ENCODE data around the gene DDIT3.

DDIT3 gene

DNA sequence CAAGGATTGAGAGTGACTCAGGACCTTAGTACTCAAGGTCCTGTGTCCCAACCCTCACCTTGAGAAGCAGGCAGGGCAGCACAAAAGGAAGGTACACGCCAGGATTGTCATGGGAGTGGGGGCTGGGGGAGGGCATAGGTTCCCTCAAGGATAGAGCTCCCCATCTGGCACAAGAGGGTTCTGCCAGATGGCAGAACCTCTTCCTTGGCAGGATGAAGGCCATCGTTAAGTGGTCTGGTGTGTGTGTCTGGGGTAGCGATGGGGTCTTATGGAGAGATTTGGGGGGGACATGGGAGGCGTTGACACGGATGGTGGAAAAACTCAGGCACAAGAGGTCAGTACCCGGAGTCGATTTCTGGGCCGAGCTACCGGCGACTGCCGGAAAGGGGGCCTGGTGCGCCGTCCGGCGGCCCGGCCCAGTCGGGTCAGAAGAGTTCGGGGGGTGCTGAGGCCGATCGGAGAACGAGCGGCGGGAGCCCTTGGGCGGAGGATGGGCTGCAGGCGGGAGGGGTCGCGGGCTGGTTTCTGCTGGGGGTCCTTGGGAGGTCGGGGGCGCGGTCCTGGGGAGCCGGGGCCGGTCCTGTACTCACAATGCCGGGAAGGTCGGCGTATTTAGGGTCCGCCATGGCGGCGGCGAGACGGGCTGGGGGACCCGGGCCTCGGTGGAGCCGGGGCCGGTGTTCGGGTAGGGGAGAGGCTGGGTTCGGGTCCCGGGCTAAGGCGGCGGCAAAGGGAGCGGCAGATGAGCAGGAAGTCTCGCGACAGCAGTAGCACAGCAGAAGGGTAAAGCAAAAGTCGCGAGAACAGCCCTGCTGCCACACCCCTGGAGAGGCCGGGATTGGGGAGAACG lies 26.3 kb upstream of the DDIT3 start, which contains the start of gene DCTN2:
Gene DCTN2, minus strand, starts transcription at position 755 of the 850 bp plus-strand sequence. Its CDS starts 129 bp downstream, at position 626.
- peak; percentile 96 for DNase-seq

DNA sequence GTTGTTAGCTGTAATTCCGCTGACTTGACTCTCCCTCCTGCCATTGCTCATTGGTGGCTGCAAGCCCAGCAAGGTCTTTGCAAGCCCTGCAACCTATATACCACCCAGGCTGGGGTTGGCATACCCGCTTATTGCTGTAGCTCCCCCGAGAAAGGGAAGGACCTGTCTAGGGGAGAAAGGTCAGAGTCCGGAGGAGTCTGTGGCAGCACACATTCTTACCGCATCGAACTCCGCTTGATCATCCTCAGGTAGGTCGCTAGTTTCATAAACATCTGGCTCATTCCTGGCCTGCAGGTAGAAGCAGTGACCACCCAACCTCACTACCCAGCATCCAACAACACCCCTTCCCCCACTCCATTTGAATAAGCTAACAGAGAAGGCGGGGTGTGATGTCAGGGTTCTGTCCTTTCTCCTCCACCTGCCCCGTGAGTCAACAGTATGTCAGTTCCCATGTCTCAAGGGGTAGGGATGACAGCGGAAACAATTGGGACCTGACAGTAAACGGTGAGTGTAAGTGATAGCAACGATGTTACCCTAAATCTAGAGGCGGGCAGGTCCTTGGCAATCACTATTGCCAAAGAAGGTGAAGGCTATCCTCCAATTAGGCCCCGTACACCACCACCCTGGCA lies 25.6 kb upstream of the DDIT3 start:
- no peak for DNase-seq

DNA sequence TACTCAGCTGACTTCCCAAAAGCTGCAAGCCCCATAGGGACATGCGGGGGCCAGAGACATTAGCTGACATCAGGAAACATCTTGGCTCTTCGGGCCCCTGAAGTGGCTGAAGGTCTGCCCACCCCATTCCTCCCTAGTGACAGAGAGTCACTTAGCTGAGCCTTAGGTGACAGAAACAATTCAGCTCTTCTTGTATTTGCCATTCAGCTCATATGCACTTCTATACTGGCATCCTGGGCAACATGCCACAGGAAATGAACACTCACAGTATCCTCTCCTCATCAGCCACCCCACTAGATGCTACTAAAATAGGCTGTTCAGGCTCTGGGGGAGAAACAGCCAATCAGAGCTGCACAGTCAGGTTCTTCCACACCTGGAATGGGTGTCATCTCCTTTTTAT lies 23.3 kb upstream of the DDIT3 start:
- peak; percentile 37 for DNase-seq

DNA sequence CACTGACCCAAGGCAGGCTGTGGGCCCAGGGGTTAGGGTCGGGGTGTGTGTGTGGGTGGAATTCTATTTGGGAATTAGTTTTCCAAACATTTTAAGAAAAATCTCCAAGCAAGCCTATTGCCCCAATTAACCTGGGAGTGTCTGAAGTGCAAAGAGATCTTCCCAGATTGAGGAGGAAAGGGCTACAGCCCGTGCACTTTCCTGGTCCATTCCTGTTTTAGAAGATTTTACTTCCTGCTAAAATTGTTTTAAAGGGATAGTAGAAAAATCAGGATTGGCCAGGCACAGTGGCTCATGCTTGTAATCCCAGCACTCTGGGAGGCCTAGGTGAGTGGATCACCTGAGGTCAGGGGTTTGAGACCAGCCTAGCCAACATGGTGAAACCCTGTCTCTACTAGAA lies 21.4 kb upstream of the DDIT3 start:
- no peak for DNase-seq

DNA sequence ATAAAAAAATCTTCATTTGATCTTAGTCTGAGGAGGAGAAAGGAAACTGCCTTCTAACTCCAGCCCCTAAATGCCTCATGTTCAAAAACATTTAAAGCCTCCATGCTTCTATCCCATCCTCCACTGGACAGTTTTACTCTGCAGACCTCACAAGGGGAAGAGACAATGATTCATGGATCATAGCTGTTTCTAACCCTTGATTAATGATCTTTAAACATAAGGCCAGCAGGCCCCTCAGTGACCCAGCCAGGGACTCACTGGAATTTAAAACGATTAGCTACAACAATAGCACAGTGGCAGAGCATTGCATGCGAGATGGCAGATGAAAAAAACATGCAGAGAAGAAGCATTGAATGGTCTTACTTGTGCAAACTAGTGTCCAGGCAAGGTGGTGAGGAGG lies 20.7 kb upstream of the DDIT3 start:
- no peak for DNase-seq

DNA sequence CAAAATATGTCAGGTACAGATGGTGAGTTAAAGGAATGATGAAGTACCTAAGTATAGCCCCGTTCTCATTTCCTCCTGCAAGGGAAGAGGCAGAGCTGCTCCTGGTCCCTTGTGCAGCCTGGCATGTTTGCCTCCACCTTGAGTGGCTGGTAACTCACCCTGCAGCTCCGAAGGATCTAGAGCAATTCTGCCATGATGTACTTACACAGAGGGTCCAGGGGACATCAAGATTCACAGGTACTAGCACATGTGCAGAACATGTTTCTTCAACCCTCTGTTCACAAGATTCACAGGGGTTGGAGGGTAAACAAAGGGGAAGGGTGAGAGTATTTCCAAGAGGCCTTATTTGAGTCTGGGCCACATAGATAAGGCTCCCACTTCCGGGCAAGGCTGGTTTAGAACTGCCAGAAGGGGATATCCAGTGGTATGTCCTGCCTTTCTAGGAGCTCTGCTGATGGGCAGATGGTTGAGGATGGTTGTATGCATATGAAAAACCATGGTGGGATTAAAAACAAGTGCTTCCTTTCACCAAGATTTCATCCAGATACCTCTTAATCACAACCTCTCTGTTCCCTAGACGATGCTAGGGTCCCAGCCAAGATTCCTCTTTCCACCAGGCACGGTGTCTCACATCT lies 18.9 kb upstream of the DDIT3 start:
- DNase-seq: no peak

DNA sequence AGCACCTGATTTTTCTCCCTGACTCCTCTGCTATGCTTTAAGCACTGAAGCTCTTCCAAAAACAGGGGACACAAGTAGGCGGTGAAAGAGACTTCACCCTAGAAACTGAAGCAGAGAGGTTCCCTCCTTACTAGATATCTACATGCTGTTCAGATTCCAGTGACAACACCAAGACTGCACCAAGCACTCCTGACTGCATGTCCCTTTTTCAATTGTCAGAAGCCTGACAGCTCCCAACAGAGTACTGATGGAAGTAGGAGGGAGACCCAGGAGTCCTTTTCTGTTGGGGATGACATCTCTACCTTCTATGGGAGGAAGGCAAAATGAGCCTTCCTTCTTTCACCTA lies 16.3 kb upstream of the DDIT3 start:
- DNase-seq: no peak

DNA sequence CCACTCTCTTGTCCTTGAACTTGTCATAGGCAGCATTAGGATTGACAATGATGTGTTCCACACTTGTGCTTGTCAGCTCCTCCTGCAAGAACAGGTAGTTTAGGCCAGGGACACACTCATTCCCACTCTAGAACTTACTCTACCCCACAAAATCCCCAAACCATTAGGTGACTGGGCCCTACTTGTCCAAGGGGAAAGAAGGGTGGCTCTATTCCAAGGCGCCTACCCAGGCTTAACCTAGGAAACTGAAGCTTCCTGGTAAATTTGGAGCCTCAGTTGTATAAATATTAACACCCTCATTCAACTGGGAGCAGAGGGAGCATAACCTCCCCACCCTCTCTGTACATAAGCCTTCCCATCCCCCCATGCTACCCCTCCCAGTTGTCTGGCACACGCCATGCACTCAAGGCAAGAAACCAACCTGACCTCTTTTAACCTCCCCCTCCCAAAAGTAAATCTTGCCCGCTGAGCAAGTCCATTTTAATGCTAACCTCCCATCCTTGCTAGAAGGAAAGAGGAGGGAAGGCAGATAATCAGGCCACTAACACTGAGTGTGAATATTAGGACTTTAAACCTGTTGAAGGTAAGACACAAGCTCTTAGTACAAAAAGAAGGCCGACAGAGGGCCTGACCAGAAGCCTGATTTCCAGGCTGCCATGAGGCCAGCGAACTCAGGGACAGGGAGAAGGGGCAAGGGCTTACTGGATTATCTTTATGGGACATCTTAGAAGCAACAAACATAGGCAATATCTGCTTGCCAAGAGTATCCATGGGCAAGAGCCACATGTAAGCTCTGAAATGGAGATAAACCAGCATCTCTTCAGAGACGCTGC lies 15.7 kb upstream of the DDIT3 start:
- no peak for DNase-seq

DNA sequence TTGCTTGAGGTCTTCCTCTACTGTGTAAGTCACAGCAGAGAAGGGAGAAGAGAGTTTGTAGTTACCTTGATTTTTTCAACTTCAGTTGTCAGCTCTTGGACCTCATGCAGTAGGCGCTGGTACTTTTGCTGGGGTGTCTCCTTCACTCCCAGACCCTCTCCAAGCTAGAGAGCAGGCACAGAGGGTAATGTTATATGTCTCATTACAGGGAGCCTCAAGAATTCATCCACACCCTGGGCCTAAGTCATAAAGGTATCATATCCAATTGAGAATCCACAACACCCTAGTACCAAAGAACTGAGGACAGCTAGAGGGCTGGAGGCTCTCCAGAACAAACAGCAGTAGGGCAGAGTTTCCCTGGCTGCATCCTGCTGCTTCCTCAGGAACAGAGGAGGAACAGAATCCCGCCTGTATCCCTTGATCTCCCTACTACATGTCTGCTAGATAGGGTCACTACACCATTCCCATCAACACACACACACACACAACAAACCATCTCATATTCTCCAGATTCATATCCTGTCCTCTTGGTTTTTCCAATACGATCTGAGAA lies 14.8 kb upstream of the DDIT3 start:
- no peak for DNase-seq

DNA sequence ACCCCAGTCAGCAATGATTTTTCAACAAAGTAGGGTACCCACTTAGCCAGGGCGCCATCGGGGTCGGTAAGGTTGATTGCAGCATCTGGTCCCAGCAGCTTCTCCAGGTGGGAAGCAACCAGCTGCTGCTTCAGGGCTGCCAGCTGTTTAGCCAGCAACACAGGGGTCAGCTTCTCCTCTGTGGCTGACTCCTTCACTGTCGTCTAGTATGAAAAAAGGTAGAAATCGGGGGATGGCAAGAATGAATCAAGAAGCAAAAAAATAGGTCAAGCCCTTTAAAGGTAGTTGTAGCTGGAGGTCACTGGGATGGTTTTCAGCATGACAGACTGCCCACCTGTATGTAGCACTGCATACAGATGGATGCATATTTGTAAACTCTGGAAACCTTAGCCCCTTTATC lies 13.9 kb upstream of the DDIT3 start:
- no peak for DNase-seq

DNA sequence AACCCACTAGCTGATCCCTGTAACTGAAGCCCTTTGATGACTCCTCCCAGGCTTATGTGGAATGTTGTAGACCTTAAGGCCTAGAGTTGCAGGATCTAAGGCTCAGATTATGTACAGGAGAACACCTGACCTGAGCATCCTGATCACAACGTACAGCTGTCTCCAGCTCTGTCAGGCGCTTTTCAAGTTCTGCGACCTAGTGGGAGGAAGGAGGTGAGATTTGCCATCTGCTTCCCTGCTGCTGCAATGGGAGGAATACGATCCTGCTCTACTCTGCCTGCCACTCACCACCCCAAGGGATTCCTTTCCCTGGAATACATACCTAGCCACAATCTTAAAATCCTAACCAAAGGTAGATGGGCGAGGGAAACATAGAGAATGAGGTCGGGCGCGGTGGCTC lies 12.8 kb upstream of the DDIT3 start:
- DNase-seq: no peak

DNA sequence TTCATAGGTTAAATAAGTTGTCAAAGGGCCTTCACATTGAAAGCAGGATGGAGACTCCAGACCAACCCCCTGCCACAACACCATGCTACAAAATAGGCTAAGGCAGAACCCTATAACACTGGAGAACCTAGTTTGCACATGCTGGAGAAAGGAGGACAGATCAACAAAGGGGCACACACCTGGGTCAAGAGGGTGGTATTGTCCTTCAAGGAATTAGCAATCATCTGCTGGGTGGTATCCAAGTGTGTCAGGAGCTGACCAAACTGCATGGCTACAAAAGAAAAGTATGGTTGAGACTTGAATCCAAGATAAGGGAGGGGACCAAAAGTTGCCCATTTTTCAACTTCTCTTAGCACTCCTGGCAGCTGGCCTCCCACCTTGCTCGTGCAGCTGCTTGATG lies 11.5 kb upstream of the DDIT3 start:
- DNase-seq: no peak

DNA sequence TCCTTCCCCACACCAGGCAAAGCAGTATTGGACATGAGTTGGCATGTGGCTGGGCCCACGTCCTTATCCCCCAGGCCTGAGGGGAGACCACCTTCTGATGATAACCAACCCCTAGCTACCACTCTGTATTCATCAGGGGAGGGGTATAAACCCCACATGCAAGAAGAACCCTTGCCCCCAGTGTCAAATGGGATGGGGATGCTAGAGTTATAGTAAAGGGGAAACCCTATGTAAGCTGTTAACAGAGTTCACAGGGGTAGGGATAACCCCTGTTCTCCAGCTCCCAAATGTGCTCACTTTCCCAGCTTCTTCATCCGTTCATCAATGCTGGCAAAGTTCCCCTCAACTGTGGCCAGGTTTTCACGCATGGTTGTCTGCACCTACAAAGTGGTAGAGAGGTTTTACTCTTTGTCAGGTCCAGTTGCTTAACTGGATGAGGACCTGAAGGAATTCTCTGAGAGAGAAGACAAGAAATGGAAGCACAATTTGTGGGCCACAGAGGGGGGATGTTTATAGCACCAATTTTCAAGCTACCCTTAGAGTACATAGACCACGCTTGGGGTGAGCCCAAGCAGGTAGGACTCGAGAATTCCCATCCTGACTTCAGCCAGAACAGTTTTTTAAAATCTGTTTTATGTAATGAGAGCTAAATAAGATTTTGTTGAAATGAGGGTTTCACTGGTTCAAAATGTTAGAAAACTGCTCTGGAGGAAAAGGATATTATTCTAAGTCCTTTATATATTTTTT lies 10.3 kb upstream of the DDIT3 start:
- DNase-seq: no peak

DNA sequence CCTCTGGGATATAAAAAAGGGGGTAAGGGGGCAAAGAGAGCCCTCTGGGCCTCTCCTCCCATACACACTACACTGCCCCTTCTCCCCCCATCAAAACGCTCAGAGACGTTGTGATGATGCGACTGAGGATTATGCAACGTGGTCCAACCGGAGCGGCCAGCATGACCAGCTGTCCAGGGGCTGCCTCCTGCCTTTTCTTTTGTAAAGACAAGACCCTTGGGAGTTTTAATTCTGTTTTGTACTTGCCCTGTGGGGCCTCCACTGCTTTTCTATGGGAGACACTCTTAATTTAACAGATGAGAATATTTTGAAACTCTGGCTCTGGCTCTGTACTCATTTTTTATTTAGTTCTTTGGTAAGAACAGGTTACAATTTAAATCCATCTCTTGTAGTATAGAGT lies 9.5 kb upstream of the DDIT3 start:
- DNase-seq: no peak

DNA sequence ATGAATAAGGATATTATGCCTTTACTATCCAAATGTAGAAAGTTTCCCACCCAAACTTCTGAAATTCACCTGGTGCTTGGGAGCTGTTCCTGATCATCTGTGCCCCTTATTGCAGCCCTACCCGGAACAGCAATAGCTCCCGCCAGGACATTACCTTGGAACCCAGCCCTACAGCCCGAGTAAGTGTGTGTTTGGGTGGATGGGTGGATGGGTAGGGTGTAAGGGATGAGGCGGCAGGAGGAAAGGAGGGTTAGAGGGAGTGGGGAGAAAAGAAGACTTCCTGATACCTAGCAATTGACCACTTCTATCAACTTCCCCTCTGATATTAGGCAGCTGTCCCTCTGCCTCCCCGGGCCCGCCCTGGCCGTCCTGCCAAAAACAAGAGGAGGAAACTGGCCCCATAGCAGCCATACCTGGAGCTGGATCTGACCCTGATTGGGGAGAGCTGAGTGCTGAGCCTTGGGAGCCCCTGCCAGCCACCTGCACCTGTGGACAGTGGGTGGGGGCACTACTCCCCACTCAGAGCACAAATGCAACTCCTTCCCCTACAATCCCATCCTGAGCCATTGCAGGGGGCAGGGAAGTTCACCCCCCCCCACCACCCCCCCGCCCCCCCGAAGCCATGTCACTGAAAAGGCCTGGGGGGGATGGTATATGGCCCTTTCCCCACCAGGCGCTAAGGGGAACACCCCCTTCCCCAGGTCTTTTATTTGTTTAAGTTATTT lies 8.7 kb upstream of the DDIT3 start:
- DNase-seq: no peak

DNA sequence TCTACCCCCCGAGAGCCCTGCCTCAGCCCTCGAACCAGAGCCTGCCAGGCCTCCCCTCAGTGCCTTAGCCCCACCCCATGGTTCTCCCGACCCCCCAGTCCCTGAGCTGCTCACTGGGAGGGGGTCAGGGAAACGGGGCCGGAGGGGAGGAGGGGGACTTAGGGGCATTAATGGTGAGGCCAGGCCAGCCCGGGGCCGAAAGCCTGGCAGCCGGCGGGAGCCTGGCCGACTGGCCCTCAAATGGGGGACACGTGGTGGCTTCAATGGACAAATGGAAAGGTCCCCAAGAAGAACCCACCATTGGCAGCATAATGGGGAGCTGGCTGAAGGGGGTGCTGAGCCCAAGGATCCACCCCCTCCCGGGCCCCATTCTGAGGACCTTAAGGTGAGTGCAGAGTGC lies 7.9 kb upstream of the DDIT3 start:
- no peak for DNase-seq

DNA sequence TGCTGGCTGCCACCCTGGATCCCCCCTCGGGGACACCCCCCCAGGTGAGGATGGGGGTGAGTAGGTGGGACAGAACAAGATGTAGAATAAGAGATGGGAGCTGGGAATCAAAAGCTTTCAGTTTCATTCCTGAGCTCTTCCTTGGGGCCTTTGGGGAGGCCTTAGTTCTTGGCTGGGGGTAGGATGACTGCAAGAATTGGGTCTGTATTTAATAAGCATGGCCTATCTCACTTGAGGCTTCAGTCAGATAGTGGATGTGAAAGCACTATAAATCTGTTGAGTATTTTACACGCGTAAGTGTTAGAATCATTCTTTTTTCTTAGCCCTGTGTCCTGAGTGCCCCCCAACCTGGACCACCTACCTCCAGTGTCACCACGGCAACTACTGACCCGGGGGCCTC lies 6.9 kb upstream of the DDIT3 start:
- no peak for DNase-seq

DNA sequence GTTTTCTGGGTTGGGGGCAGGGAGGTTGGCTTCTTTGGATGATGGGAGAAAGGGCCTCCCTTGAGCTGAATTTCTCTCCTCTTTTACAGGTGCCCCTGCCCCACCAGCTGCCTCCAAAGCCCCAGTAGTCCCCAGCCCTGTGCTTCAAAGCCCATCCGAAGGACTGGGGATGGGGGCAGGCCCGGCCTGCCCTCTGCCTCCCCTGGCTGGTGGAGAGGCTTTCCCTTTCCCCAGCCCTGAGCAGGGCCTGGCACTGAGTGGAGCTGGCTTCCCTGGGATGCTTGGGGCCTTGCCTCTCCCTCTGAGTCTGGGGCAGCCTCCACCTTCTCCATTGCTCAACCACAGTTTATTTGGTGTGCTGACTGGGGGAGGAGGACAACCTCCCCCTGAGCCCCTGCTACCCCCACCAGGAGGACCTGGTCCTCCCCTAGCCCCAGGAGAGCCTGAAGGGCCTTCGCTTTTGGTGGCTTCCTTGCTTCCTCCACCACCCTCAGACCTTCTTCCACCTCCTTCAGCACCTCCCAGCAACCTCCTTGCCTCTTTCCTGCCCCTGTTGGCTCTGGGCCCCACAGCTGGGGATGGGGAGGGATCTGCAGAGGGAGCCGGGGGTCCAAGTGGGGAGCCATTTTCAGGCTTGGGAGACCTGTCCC lies 6.3 kb upstream of the DDIT3 start:
- no peak for DNase-seq

DNA sequence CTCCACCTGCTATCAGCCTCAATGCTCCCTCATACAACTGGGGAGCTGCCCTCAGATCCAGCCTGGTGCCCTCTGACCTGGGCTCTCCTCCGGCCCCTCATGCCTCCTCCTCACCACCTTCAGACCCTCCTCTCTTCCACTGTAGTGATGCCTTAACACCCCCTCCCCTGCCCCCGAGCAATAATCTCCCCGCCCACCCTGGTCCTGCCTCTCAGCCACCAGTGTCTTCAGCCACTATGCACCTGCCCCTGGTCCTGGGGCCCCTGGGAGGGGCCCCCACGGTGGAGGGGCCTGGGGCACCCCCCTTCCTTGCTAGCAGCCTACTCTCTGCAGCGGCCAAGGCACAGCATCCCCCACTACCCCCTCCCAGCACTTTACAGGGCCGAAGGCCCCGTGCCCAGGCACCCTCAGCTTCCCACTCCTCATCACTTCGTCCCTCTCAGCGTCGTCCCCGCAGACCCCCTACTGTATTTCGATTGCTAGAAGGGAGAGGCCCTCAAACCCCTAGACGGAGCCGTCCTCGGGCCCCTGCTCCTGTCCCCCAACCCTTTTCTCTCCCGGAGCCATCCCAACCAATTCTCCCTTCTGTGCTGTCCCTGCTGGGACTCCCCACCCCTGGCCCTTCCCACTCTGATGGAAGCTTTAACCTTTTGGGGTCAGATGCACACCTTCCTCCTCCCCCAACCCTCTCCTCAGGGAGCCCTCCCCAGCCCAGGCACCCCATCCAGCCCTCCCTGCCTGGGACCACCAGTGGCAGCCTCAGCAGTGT lies 5.5 kb upstream of the DDIT3 start:
- DNase-seq: no peak

Data from NCI-H1436 (cell line).